SK-N-DZ (cell line): Measurements from ENCODE around the gene DMBT1. TPM values are rescaled to one million over a fixed set of nuclear protein-coding genes. Genes with fewer than 3 reads are reported as not detected.
A peak's percentile ranks its signal among the peaks of the same experiment; 100 is the strongest.

ENCODE experiments used
- DNase-seq: peaks from one replicate; pipeline ENCODE4 v3.0.0-alpha.2; 2015; ENCODE audit warnings: low spot score
- polyA plus RNA-seq, 2 experiments: library from polyadenylated mRNA; depleted of rRNA; stranded (reverse); fragments of >200 nt; gene quantifications; 2 replicates each; pipeline ENCODE4 v1.2.3, GENCODE V29; 2014

DMBT1 gene
- polyA plus RNA-seq (2014; cell fraction: cytosol; rRNA removed), result not detected in 2 replicates
- not detected in 2 replicates for polyA plus RNA-seq (2014; cell fraction: nucleus; rRNA removed)

- no peak for DNase-seq
These were observed at the start of gene DMBT1 for GRCh38 chr10:122560279-122560804. Gene DMBT1 (plus strand): TSS chr10:122560754. CDS start chr10:122560771, 17 bp downstream.

DNA sequence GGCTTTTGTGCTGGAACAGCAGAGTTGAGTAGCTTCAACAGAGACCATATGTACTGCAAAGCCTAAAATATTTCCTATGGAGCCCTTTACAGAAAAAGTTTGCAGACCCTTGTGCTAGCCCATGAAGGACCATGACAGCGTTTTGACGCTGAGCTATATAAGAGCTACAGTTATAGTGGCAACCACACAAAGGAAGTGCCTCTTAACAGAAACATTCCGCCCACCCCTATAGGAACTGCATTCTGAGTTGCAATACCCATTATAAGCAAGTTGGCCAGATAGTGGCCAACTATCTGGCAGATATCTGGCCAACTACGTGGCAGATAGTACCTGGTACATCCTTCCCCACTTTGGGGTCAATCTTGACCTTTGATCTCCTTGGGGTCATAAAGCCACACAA lies 47.5 kb upstream of the DMBT1 start:
- DNase-seq, result no peak

DNA sequence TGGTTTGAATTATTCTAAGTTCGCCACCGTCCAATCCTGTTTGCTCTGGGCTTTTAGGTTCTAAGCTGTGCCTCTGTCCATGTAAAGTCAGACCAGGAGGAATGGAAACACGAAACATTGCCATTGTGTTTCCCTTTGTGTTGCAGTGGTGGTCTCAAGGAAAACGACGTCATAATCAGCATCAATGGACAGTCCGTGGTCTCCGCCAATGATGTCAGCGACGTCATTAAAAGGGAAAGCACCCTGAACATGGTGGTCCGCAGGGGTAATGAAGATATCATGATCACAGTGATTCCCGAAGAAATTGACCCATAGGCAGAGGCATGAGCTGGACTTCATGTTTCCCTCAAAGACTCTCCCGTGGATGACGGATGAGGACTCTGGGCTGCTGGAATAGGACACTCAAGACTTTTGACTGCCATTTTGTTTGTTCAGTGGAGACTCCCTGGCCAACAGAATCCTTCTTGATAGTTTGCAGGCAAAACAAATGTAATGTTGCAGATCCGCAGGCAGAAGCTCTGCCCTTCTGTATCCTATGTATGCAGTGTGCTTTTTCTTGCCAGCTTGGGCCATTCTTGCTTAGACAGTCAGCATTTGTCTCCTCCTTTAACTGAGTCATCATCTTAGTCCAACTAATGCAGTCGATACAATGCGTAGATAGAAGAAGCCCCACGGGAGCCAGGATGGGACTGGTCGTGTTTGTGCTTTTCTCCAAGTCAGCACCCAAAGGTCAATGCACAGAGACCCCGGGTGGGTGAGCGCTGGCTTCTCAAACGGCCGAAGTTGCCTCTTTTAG lies 46.3 kb upstream of the DMBT1 start:
- no peak for DNase-seq

GRCh38 chr10:122515022-122515424 lies 45.5 kb upstream of the DMBT1 start:
- no peak for DNase-seq

- DNase-seq, result no peak
These were observed 44.8 kb upstream of the DMBT1 start for GRCh38 chr10:122515588-122516231.

- DNase-seq, result peak; percentile 32
These were observed 43.8 kb upstream of the DMBT1 start for GRCh38 chr10:122516734-122517133.

DNA sequence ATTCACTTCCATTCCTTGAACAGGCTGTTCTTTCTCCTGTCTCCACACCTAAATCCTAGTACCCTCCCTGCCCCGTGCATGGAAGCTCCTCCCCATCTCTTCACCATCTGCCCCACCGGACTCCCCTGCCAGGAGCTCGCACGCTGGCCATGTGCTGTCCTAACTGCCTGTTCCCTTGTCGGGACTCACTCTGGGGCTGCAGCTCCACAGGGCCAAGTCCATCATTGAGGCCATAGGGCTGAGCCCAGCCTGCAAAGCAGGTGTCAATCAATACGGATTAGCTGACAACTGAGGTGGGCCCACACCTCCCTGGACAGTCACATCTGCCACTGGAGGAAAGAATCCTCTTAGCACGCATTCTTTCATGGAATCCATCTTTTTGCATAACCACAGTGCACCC lies 41.4 kb upstream of the DMBT1 start:
- DNase-seq, result no peak

- DNase-seq, result no peak
These were observed 40.7 kb upstream of the DMBT1 start for GRCh38 chr10:122519873-122520272.

DNA sequence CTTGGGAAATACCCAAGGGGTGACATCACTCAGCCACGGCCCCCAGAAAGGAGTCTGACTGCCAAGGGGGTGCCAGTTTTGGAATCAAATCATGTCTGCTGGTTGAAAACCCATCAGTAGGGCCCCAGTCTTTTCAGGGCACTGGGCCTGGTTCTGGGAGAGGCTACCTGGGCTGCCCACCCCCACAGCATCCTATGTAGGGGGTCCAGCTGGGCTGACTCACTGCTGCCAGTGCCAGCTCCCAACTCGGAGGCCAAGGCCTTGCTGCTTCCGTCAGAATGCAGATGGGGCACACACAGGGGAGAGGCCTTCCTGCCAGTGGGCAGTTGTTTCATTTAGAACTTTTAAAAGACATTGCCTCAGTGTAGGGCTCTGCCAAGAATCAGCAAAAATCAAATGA lies 39.5 kb upstream of the DMBT1 start:
- DNase-seq, result no peak

- DNase-seq, result no peak
These were observed 35.7 kb upstream of the DMBT1 start for GRCh38 chr10:122524811-122525210.

DNA sequence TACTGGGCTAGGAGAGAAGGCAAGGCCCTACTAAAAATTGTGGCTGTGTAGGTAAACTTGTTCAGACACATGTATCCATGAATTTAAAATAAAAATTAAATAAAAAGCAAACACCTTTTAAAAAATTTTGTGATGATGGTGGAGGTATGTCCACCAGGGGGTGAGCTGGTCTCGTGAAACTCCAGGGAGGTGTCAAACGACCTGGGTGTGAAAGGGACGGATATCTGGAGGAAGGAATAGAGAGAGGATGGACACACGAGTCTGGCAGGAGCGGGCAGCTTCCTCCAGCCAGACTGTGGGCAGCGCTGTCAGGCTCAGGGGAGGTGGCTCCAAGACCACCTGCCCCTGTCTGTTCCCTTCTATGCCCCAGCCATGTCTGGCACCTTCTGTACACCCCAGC lies 34.8 kb upstream of the DMBT1 start:
- no peak for DNase-seq

- DNase-seq, result no peak
These were observed 33.7 kb upstream of the DMBT1 start for GRCh38 chr10:122526892-122527291.

- DNase-seq, result no peak
These were observed 30.4 kb upstream of the DMBT1 start for GRCh38 chr10:122530177-122530576.

- DNase-seq, result no peak
These were observed 29.3 kb upstream of the DMBT1 start for GRCh38 chr10:122531261-122531660.

- DNase-seq, result no peak
These were observed 28.6 kb upstream of the DMBT1 start for GRCh38 chr10:122531939-122532338.

DNA sequence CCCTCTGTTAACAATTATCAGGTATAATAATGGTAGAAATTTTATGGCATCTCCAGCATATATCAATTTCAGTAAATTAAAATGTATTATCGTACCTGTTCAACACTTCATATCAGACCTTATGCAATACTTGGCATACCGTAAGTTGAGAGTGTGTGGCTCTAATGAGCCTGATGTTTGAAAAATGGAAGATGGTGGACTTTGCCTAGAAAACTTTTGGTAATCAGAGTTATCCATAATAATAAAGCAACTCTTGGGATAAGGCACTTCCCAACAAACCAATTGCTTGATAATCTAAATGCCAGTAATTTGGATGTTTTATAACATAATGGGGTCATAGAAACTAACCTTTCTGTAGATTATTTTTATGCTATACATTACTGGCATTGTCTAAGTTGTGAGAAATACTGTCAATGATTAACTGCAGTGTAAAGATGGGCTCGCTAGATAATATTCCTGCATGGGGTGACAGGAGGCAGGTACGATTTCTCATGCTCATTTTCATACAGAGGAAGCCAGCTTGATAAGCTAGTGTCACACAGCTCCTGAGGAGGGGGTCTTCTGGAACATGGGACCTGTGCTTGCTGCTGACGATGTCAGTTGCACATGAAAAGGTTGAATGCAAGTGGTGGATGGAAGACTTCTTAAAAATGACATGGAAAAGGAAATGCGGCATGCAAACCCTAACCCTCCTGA lies 27.8 kb upstream of the DMBT1 start:
- DNase-seq, result no peak

DNA sequence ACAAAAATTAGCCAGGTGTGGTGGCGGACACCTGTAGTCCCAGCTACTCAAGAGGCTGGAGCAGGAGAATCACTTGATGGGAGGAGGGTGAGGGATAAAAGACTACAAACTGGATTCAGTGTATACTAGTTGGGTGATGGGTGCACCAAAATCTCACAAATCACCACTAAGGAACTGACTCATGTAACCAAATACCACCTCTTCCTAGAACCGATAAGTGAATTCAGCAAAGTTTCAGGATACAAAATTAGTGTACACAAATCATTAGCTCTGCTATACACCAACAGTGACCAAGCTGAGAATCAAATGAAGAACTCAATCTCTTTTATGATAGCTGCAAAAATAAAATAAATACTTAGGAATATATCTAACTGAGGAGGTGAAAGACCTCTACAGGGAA lies 23.0 kb upstream of the DMBT1 start:
- no peak for DNase-seq

GRCh38 chr10:122541541-122542002 lies 19.0 kb upstream of the DMBT1 start:
- DNase-seq, result no peak

- no peak for DNase-seq
These were observed 16.7 kb upstream of the DMBT1 start for GRCh38 chr10:122543676-122544445.

DNA sequence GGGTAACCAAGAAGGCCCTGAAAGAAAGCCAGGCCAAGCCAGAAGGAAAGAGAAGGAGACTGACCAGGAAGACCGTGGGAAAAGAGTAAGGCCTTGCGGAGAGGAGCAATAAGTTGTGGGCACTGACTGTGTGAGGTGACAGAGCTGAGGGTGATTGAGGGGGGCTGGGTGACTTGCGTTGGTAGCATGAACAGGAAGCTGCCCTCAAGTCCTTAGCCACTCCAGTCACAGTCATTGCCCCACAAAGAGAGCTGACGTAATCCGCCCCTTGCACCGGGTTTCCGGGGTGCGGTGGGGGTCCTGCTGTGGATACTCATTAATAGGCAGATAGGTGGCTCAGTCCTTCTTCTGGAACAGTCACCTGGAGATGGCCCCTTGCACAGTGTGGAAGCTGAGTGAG lies 16.1 kb upstream of the DMBT1 start:
- DNase-seq, result no peak

GRCh38 chr10:122546242-122546641 lies 14.3 kb upstream of the DMBT1 start:
- DNase-seq, result no peak
